ENCODE results near the gene KIAA0232. TPM values are rescaled to one million over a fixed set of nuclear protein-coding genes. Genes with fewer than 3 reads are reported as not detected.

KIAA0232 gene
- total and polyA plus RNA-seq, 9 of the 15 experiments (the other 6 are each of a cell fraction or from before 2014, with no cell fraction given): 3.5 to 17.4 (median 13.0) TPM

- TF ChIP-seq NR2C1 (IDR thresholded peaks at IDR 0.05) (no peak), NR2C1 (tag; IDR thresholded peaks at IDR 0.05) (no peak), SOX6 (IDR thresholded peaks at IDR 0.05) (0 out of 2 replicates have a peak, but pooled peaks have one; percentile 17), SLC30A9 (CRISPR knock-in tag; IDR thresholded peaks at IDR 0.05) (no peak), NKRF (IDR thresholded peaks at IDR 0.05; ENCODE audit: borderline replicate concordance) (no peak), CTCF (IDR thresholded peaks at IDR 0.05 in 2 of 3, conservative IDR thresholded peaks at IDR 0.05 in 1 of 3; ENCODE audit: insufficient read depth in 2 of 3, low read depth in 1 of 3, low read length in 3 of 3) (peak; percentile 47 to 69 (median 68)), HNRNPUL1 (IDR thresholded peaks at IDR 0.05; ENCODE audit: low read length) (no peak), TARDBP (IDR thresholded peaks at IDR 0.05) (no peak), FOXJ2 (tag; IDR thresholded peaks at IDR 0.05) (no peak), TSC22D4 (tag; IDR thresholded peaks at IDR 0.05) (no peak), ZC3H11A (IDR thresholded peaks at IDR 0.05; ENCODE audit: low read depth, low read length) (no peak), ZNF133 (CRISPR knock-in tag; IDR thresholded peaks at IDR 0.05) (no peak), MYC (IDR thresholded peaks at IDR 0.05; ENCODE audit: low read depth, low read length) (peak; percentile 50; the same call in 1 of the 2 replicates), MYC (CRISPR knock-in tag; IDR thresholded peaks at IDR 0.05; ENCODE audit: borderline replicate concordance, low read depth) (no peak), RBFOX2 (IDR thresholded peaks at IDR 0.05; ENCODE audit: low read depth, low read length) (peak; percentile 35; the same call in 1 of the 2 replicates), RBM17 (IDR thresholded peaks at IDR 0.05; ENCODE audit: borderline replicate concordance, low read depth, low read length) (no peak), CREM (IDR thresholded peaks at IDR 0.05; ENCODE audit: low read depth) (0 out of 2 replicates have a peak, but pooled peaks have one; percentile 26), ZNF780A (CRISPR knock-in tag; IDR thresholded peaks at IDR 0.05) (no peak), ZNF354B (CRISPR knock-in tag; IDR thresholded peaks at IDR 0.05) (no peak), FOS (IDR thresholded peaks at IDR 0.05; ENCODE audit: extremely low read depth, insufficient read length) (no peak)
- TF ChIP-seq, protein P1, sequence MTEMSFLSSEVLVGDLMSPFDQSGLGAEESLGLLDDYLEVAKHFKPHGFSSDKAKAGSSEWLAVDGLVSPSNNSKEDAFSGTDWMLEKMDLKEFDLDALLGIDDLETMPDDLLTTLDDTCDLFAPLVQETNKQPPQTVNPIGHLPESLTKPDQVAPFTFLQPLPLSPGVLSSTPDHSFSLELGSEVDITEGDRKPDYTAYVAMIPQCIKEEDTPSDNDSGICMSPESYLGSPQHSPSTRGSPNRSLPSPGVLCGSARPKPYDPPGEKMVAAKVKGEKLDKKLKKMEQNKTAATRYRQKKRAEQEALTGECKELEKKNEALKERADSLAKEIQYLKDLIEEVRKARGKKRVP (CRISPR knock-in tag; IDR thresholded peaks at IDR 0.05): no peak
These were observed 125.2 kb downstream of the KIAA0232 start (continued) for GRCh38 chr4:6907658-6908191.

All from K562 (cell line).